NOMO-1 treated with dmso at 0.1 percent for 144 hours (cell line): ENCODE measurements around the gene ACHE.
"Not testable (repeated sequence)": the region's sequence is repeated elsewhere in the genome, so short reads cannot be mapped to it uniquely, and the experiment has no call there.

ENCODE experiments used
- DNase-seq: peaks from one replicate; lab custom pipeline; 2025; ENCODE audit not compliant: unreplicated experiment; lab: John Stamatoyannopoulos, UW

ACHE gene

GRCh38 chr7:100895701-100895955 is at the start of gene ACHE:
TSS of gene ACHE (minus strand) at chr7:100895888. CDS start at chr7:100894232, 1,656 bp downstream.
- DNase-seq: no peak

DNA sequence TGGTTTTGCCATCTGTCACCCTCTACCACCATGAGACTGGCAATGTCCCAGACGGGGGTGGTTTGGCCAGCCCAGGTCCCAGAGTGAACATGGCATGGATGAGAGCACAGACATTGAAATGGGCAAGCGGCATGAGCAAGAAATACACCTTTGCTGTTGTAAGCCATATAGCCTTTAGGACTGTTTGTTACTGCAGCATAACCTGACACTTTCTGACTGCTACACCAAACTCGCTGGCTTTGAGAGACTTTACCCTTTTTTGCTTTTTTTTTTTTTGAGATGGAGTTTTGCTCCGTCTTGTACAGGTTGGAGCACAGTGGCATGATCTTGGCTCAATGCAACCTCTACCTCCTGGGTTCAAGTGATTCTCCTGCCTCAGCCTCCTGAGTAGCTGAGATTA is 48.5 kb upstream of the ACHE start:
- DNase-seq: no peak

GRCh38 chr7:100943693-100944092 is 48.0 kb upstream of the ACHE start:
- DNase-seq: no peak

DNA sequence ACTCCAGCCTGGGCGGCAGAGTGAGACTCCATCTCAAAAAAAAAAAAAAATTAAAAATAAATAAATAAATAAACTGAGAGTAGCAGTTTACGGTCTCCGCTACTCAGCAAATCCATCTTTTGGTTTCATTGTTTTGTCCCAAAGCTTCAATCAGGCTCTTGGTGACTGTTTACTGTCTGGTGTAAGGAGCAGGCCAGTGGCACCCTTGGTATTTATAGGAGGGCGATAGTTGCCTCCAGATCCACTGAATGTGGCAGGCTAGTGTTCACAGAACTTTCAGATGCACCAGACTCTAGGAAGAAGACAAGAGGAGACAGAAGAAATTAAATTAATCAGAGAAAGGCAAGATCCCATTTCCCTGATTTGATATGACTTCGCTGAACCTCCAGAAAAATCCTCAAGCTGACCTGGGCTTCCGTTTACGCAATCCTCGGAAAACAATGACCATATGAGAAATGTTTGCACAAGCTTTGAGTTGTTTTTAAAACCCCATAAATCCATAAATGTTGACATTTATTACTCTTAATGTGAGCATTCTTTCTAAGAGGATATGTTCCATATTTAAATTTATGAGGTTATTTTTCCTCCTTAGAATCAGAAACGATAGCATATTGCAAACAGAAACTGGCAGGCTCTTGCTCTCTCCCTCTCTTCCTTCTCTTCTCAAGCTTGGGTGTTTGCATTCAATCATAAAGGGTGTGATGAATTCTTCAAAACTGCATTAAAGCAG is 46.5 kb upstream of the ACHE start:
- DNase-seq: peak; percentile 11

GRCh38 chr7:100936167-100936566 is 40.5 kb upstream of the ACHE start:
- DNase-seq: not testable (repeated sequence)

DNA sequence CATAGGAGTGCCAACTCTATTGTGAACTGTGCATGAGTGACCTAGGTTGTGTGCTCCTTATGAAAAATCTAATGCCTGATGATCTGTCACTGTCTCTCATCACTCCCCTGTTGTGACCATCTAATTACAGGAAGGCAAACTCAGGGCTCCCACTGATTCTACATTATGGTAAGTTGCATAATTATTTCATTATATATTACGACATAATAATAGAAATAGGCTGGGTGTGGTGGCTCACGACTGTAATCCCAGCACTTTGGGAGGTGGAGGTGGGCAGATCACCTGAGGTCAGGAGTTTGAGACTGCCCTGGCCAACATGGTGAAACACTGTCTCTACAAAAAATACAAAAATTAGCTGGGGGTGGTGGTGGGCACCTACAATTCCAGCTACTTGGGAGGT is 39.7 kb upstream of the ACHE start:
- DNase-seq: not testable (repeated sequence)

- DNase-seq: no peak
Measured at GRCh38 chr7:100933734-100934133, 38.0 kb upstream of the ACHE start.

- no peak for DNase-seq
Measured at GRCh38 chr7:100929808-100930174, 34.1 kb upstream of the ACHE start.

- not testable (repeated sequence) for DNase-seq
Measured at GRCh38 chr7:100923616-100924015, 27.9 kb upstream of the ACHE start.

DNA sequence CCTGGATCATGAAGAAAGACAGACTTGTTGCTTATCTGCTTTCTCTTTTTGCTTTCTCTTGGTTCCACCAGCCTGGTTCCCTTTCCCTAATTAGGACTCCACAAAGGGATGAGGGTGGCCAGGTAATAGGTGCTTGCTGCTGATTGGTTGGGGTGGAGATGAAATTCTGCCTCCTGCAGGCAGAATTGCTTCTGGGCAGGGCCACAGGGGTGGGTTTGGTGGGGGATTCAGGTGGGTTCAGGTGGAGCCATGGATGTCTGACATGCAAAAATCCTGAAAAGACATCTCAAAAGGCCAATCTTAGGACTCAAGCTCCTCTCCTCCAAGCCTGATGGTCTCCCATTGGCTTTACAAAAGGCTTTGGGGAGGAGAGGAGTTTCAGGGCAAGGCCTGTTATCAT is 25.4 kb upstream of the ACHE start:
- DNase-seq: no peak

- DNase-seq: not testable (repeated sequence)
Measured at GRCh38 chr7:100919779-100920437, 24.2 kb upstream of the ACHE start.

- not testable (repeated sequence) for DNase-seq
Measured at GRCh38 chr7:100919335-100919734, 23.6 kb upstream of the ACHE start.

DNA sequence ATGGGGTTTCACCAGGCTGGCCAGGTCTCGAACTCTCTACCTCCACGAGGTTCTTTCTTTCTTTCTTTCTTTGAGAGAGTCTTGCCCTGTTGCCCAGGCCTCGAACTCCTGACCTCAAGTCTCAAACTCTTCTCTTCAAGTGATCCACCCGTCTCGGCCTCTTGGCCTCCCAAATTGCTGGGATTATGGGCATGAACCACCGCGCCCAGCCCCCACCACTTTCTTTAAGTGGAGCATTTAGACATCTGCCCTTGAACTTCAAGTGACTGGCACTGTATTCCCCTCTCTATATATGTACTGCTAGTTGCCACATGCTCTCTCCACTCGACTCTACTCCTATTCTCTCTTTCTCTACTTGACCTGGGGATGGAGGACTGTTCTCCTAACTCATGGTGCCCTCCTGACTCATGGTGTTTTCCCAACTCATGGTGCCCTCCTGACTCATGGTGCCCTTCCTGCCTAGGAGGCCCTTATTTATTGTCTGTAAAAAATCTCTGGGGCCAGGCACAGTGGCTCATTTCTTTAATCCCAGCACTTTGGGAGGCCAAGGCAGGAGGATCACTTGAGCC is 19.3 kb upstream of the ACHE start:
- DNase-seq: no peak

GRCh38 chr7:100914208-100914878 is 18.7 kb upstream of the ACHE start:
- no peak for DNase-seq

GRCh38 chr7:100911484-100911883 is 15.8 kb upstream of the ACHE start:
- DNase-seq: no peak

GRCh38 chr7:100910443-100910842 is 14.8 kb upstream of the ACHE start:
- peak; percentile 47 for DNase-seq

DNA sequence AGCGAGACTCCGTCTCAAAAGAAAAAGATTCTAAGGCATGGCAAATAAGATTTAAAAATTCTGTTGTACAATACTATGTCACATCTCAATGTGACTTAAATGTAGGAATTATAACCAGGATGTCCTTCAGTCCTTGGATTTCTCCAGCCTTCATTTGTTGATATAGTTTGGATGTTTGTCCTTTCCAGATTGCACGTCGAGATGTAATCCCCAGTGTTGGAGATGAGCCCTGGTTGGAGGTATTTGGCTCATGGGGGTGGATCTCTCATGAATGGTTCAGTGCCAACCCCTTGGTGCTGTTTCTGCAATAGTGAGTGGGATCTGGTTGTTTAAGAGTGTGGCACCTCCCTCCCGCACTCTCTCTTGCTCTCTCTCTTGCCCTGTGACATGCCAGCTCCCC is 12.8 kb upstream of the ACHE start:
- no peak for DNase-seq

DNA sequence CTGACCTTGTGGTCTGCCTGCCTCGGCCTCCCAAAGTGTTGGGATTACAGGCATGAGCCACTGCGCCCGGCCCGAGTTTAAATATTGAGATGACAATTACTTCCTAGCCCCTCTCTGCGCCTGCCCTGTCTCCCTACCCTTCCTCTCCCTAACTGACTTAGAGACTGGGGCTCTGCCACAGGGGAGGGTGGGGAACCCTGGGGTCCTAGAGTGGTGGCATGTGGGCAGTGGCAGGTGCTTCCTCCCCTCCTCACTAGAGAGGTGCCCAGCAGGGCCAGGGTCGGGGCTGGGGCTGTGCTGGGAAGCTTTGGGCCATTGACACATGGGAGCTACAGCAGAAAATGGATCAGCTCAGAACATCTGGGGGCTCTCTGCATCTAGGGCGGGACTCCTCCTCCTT is 7.0 kb upstream of the ACHE start:
- DNase-seq: no peak

- DNase-seq: no peak
Measured at GRCh38 chr7:100901921-100902332, 6.2 kb upstream of the ACHE start.

DNA sequence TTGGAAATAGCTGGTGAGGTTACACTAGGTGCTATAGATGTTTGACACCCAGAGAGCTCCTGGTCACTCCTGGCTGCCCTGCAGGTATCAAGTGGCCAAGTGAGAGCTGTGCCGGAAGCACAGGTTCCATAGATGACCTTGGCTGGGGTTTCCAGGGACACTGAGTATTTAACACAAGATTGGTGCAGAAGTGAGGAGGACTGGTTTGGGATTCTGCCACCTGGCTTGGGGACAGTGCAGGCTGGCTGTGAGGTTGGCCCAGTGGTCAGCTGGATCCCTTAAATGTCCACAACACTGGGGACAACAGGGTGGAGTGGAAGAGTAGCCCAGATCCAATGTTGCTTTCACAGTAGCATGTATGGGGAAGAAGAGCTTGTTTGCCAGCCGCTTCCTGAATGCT is 5.3 kb upstream of the ACHE start:
- no peak for DNase-seq

DNA sequence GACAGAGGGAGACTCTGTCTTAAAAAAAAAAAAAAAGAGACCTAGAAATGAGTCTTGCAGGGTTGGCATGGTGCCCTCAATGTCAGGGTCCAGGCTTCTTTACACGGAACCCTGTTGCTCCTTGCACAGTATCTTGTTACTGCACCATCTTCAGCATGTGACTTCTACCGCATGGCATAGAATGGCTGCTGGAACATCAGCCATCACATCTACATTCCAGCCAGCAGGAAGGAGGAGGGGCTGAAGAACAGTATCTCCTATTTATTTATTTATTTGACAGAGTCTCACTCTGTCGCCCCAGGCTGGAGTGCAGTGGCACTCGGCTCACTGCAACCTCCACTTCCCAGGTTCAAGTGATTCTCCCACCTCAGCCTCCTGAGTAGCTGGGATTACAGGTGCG is 3.7 kb upstream of the ACHE start:
- no peak for DNase-seq

DNA sequence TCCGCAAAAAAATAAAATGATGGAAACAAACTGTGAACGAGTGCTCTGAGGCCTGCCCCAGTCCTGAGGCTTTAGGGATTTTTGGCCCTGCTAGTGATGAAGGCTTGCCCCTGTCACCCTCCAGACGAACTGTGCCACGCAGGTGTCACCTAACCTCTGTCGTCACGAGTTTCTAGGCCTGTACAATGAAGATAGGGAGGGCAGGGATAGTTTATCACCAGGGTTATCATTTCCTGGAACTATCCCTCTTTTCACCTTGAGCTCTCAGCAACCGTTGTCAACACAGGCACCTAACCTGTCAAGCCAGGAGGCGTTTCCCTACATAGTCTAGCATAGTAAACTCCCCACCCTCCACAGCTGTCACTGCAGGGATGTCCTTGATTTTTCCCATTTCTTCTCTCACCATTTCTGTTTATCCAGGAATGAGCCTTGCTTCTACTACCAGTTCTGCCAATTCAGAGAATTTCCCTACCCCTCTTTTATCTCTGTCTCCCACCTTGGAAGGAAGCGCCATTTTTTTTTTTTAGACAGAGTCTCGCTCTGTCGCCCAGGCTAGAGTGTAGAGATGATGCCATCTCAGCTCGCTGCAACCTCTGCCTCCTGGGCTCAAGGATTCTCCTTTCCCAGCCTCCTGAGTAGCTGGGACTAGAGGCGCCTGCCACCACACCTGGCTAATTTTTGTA is 2.2 kb upstream of the ACHE start:
- no peak for DNase-seq
